Liver (tissue), 9 donors: ENCODE results near the gene DCAF4. TPM values are rescaled to one million over a fixed set of nuclear protein-coding genes. Genes with fewer than 3 reads are reported as not detected.

ENCODE experiments used
- DNase-seq: peaks from one replicate; pipeline ENCODE4 v3.0.0-alpha.2; 2017; ENCODE audit warnings: low spot score
- H3K27ac ChIP-seq, 2 donors: one replicate each; pipeline ENCODE4 v1.7.0; 2013; ENCODE audit warnings: inconsistent platforms in 2 of 2, low read length in 2 of 2, control low read depth in 1 of 2, low read depth in 1 of 2, mild to moderate bottlenecking in 1 of 2
- H3K27me3 ChIP-seq, 4 donors: one replicate each; pipeline versions ENCODE4 v1.6.1 to v1.7.0; 2013; ENCODE audit warnings: low read length in 3 of 4, inconsistent platforms in 1 of 4, mild to moderate bottlenecking in 1 of 4, moderate library complexity in 1 of 4; ENCODE audit not compliant: control insufficient read depth in 4 of 4, insufficient read depth in 4 of 4
- H3K36me3 ChIP-seq, 4 donors: one replicate each; pipeline versions ENCODE4 v1.6.1 to v1.7.0; 2013; ENCODE audit warnings: low read length in 3 of 4, mild to moderate bottlenecking in 3 of 4, low read depth in 1 of 4, moderate library complexity in 1 of 4; ENCODE audit not compliant: control insufficient read depth in 4 of 4, insufficient read depth in 3 of 4
- H3K4me1 ChIP-seq, 4 donors: one replicate each; pipeline versions ENCODE4 v1.6.1 to v1.7.0; 2013; ENCODE audit warnings: low read length in 3 of 4, mild to moderate bottlenecking in 3 of 4, moderate library complexity in 1 of 4; ENCODE audit not compliant: control insufficient read depth in 4 of 4, insufficient read depth in 4 of 4
- H3K4me3 ChIP-seq, 3 donors: one replicate each; pipeline versions ENCODE4 v1.6.1 to v1.7.0; 2013; ENCODE audit warnings: low read length in 3 of 3, control low read depth in 1 of 3, low read depth in 1 of 3, mild to moderate bottlenecking in 1 of 3
- H3K9ac ChIP-seq, 2 donors: one replicate each; pipeline ENCODE4 v1.7.0; 2013; ENCODE audit warnings: low read length in 2 of 2, mild to moderate bottlenecking in 2 of 2, moderate library complexity in 2 of 2, control low read depth in 1 of 2, low read depth in 1 of 2
- H3K9me3 ChIP-seq, 4 donors: one replicate each; pipeline versions ENCODE4 v1.6.1 to v1.7.0; 2013; ENCODE audit warnings: low read length in 3 of 4; ENCODE audit not compliant: control insufficient read depth in 4 of 4
- ATF3 ChIP-seq: IDR thresholded peaks from 2 replicates; pipeline ENCODE4 v1.6.1; 2016; ENCODE audit warnings: antibody characterized with exemption
- EGR1 ChIP-seq, 2 donors: IDR thresholded peaks; 2 replicates each; pipeline ENCODE4 v1.6.1; 2016 to 2018; ENCODE audit warnings: antibody characterized with exemption in 2 of 2, low read depth in 2 of 2
- FOXA1 ChIP-seq: IDR thresholded peaks from 2 replicates; pipeline ENCODE4 v1.6.1; 2016; ENCODE audit warnings: antibody characterized with exemption
- FOXA2 ChIP-seq: IDR thresholded peaks from 2 replicates; pipeline ENCODE4 v1.6.1; 2016; ENCODE audit warnings: antibody characterized with exemption
- GABPA ChIP-seq, 2 donors: IDR thresholded peaks in 1 of 2; conservative IDR thresholded peaks in 1 of 2; 2 replicates each; pipeline ENCODE4 v1.6.1; 2016; ENCODE audit warnings: antibody characterized with exemption in 2 of 2, mild to moderate bottlenecking in 1 of 2, moderate library complexity in 1 of 2
- HNF4A ChIP-seq, 2 donors: conservative IDR thresholded peaks; 2 replicates each; pipeline ENCODE4 v1.6.1; 2016; ENCODE audit warnings: antibody characterized with exemption in 2 of 2, mild to moderate bottlenecking in 2 of 2
- HNF4G ChIP-seq: IDR thresholded peaks from 2 replicates; pipeline ENCODE4 v1.6.1; 2016; ENCODE audit warnings: antibody characterized with exemption
- JUND ChIP-seq, 2 donors: IDR thresholded peaks; 2 replicates each; pipeline ENCODE4 v1.6.1; 2016; ENCODE audit warnings: antibody characterized with exemption in 2 of 2
- NR2F2 ChIP-seq: IDR thresholded peaks from 2 replicates; pipeline ENCODE4 v1.6.1; 2016; ENCODE audit warnings: antibody characterized with exemption
- RAD21 ChIP-seq, 2 donors: IDR thresholded peaks; 2 replicates each; pipeline ENCODE4 v1.6.1; 2016; ENCODE audit warnings: antibody characterized with exemption in 2 of 2, mild to moderate bottlenecking in 2 of 2
- RXRA ChIP-seq, 2 donors: IDR thresholded peaks; 2 replicates each; pipeline ENCODE4 v1.6.1; 2017 to 2018; ENCODE audit warnings: antibody characterized with exemption in 2 of 2, mild to moderate bottlenecking in 1 of 2
- SP1 ChIP-seq: IDR thresholded peaks from 2 replicates; pipeline ENCODE4 v1.6.1; 2018; ENCODE audit warnings: antibody characterized with exemption, mild to moderate bottlenecking
- TAF1 ChIP-seq: conservative IDR thresholded peaks from 2 replicates; pipeline ENCODE4 v1.6.1; 2016; ENCODE audit warnings: antibody characterized with exemption, mild to moderate bottlenecking
- YY1 ChIP-seq: IDR thresholded peaks from 2 replicates; pipeline ENCODE4 v1.6.1; 2016; ENCODE audit warnings: antibody characterized with exemption, mild to moderate bottlenecking
- WGBS: extraction: QIAGEN DNeasy Blood & Tissue Kit; methylation state at CpG from one replicate; pipeline ENCODE4 v1.1.7; 2013; 5-methylcytosine and 5-hydroxymethylcytosine counted together
- polyA plus RNA-seq, 2 donors: library from polyadenylated mRNA; stranded (reverse) in 1 of 2; unstranded in 1 of 2; fragments of 200-250 nt in 1 of 2; fragments of >200 nt in 1 of 2; fragmentation: Nextera tagmentation in 1 of 2; extraction: Ambion mirVana in 1 of 2; gene quantifications; one replicate each; pipeline versions ENCODE4 v1.2.1 to v1.2.3, GENCODE V29; 2013 to 2015
- total RNA-seq, 2 donors: library from RNA; depleted of rRNA; stranded (reverse); fragments of >200 nt; gene quantifications; one replicate each; pipeline ENCODE4 v1.2.3, GENCODE V29; 2014
- TF ChIP-seq, protein P1 (sequence below): IDR thresholded peaks from 2 replicates; pipeline ENCODE4 v1.6.1; 2016; ENCODE audit warnings: antibody characterized with exemption
- TF ChIP-seq, protein P2 (sequence below): fragments of 150-350 bp; IDR thresholded peaks from 2 replicates; pipeline ENCODE4 v1.5.1; 2017; ENCODE audit warnings: improper control_type of control experiment, low read depth, low read length; ENCODE audit not compliant: missing input control
- TF ChIP-seq, protein P3 (sequence below): IDR thresholded peaks from 2 replicates; pipeline ENCODE4 v1.6.1; 2016; ENCODE audit warnings: antibody characterized with exemption
- TF ChIP-seq, protein P4 (sequence below): IDR thresholded peaks from 2 replicates; pipeline ENCODE4 v1.6.1; 2016; ENCODE audit warnings: antibody characterized with exemption, mild to moderate bottlenecking
- donor health status: healthy.
- donor health status: healthy.
- donor health status: healthy.
- donor health status: healthy.
- donor health status: healthy.

The DCAF4 gene
- total and polyA plus RNA-seq, 4 donors: 3.5 to 11.0 (median 6.1) TPM

- TF ChIP-seq GABPA (IDR thresholded peaks at IDR 0.05 in 1 of 2, conservative IDR thresholded peaks at IDR 0.05 in 1 of 2): no peak
- no peak for TF ChIP-seq JUND (IDR thresholded peaks at IDR 0.05)
- no peak for TF ChIP-seq RAD21 (IDR thresholded peaks at IDR 0.05)
- no peak for TF ChIP-seq EGR1 (IDR thresholded peaks at IDR 0.05; ENCODE audit: low read depth in 2 of 2)
- no peaks in the 10 kb centered on the region for H3K9me3 ChIP-seq
- H3K4me1 ChIP-seq: no peaks in the 10 kb centered on the region
- no peak overlapping the region for H3K27ac ChIP-seq
- no peaks in the 10 kb centered on the region for H3K36me3 ChIP-seq
- no peak overlapping the region for H3K9ac ChIP-seq
- WGBS: 93% methylated on average over 2 of the region's 2 CpGs
- H3K4me3 ChIP-seq: no peak overlapping the region
- H3K27me3 ChIP-seq: no peaks in the 10 kb centered on the region
- DNase-seq: no peak
Observed at GRCh38 chr14:72881543-72881942, 44.7 kb upstream of the DCAF4 start.

- Histone ChIP-seq H3K4me1 (no peaks in the 10 kb centered on the region), H3K9me3 (no peaks in the 10 kb centered on the region), H3K4me3 (no peak overlapping the region), H3K9ac (no peak overlapping the region), H3K36me3 (no peaks in the 10 kb centered on the region), H3K27me3 (no peaks in the 10 kb centered on the region), H3K27ac (no peak overlapping the region)
- no peak for DNase-seq
- WGBS: 97% methylated on average over 1 of the region's 1 CpG
- TF ChIP-seq, protein P1, sequence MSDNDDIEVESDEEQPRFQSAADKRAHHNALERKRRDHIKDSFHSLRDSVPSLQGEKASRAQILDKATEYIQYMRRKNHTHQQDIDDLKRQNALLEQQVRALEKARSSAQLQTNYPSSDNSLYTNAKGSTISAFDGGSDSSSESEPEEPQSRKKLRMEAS: no peak
- TF ChIP-seq SP1 (no peak), GABPA (IDR thresholded peaks at IDR 0.05 in 1 of 2, conservative IDR thresholded peaks at IDR 0.05 in 1 of 2) (no peak), FOXA1 (no peak), FOXA2 (no peak), EGR1 (IDR thresholded peaks at IDR 0.05; ENCODE audit: low read depth in 2 of 2) (no peak), JUND (IDR thresholded peaks at IDR 0.05) (no peak), RXRA (IDR thresholded peaks at IDR 0.05) (no peak), TAF1 (no peak), HNF4G (no peak), RAD21 (IDR thresholded peaks at IDR 0.05) (no peak), ATF3 (no peak), YY1 (no peak), HNF4A (conservative IDR thresholded peaks at IDR 0.05) (no peak), NR2F2 (no peak)
- TF ChIP-seq, protein P2, sequence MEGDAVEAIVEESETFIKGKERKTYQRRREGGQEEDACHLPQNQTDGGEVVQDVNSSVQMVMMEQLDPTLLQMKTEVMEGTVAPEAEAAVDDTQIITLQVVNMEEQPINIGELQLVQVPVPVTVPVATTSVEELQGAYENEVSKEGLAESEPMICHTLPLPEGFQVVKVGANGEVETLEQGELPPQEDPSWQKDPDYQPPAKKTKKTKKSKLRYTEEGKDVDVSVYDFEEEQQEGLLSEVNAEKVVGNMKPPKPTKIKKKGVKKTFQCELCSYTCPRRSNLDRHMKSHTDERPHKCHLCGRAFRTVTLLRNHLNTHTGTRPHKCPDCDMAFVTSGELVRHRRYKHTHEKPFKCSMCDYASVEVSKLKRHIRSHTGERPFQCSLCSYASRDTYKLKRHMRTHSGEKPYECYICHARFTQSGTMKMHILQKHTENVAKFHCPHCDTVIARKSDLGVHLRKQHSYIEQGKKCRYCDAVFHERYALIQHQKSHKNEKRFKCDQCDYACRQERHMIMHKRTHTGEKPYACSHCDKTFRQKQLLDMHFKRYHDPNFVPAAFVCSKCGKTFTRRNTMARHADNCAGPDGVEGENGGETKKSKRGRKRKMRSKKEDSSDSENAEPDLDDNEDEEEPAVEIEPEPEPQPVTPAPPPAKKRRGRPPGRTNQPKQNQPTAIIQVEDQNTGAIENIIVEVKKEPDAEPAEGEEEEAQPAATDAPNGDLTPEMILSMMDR: no peak
- TF ChIP-seq, protein P3, sequence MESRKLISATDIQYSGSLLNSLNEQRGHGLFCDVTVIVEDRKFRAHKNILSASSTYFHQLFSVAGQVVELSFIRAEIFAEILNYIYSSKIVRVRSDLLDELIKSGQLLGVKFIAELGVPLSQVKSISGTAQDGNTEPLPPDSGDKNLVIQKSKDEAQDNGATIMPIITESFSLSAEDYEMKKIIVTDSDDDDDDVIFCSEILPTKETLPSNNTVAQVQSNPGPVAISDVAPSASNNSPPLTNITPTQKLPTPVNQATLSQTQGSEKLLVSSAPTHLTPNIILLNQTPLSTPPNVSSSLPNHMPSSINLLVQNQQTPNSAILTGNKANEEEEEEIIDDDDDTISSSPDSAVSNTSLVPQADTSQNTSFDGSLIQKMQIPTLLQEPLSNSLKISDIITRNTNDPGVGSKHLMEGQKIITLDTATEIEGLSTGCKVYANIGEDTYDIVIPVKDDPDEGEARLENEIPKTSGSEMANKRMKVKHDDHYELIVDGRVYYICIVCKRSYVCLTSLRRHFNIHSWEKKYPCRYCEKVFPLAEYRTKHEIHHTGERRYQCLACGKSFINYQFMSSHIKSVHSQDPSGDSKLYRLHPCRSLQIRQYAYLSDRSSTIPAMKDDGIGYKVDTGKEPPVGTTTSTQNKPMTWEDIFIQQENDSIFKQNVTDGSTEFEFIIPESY: no peak
- TF ChIP-seq, protein P4, sequence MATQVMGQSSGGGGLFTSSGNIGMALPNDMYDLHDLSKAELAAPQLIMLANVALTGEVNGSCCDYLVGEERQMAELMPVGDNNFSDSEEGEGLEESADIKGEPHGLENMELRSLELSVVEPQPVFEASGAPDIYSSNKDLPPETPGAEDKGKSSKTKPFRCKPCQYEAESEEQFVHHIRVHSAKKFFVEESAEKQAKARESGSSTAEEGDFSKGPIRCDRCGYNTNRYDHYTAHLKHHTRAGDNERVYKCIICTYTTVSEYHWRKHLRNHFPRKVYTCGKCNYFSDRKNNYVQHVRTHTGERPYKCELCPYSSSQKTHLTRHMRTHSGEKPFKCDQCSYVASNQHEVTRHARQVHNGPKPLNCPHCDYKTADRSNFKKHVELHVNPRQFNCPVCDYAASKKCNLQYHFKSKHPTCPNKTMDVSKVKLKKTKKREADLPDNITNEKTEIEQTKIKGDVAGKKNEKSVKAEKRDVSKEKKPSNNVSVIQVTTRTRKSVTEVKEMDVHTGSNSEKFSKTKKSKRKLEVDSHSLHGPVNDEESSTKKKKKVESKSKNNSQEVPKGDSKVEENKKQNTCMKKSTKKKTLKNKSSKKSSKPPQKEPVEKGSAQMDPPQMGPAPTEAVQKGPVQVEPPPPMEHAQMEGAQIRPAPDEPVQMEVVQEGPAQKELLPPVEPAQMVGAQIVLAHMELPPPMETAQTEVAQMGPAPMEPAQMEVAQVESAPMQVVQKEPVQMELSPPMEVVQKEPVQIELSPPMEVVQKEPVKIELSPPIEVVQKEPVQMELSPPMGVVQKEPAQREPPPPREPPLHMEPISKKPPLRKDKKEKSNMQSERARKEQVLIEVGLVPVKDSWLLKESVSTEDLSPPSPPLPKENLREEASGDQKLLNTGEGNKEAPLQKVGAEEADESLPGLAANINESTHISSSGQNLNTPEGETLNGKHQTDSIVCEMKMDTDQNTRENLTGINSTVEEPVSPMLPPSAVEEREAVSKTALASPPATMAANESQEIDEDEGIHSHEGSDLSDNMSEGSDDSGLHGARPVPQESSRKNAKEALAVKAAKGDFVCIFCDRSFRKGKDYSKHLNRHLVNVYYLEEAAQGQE: no peak
Observed at GRCh38 chr14:72882047-72882446, 44.2 kb upstream of the DCAF4 start.
